ENCODE results near the gene AGMAT. TPM values are rescaled to one million over a fixed set of nuclear protein-coding genes. Genes with fewer than 3 reads are reported as not detected.

AGMAT gene
- total RNA-seq, 1 donor from 2014 or later = 0.11 TPM

DNA sequence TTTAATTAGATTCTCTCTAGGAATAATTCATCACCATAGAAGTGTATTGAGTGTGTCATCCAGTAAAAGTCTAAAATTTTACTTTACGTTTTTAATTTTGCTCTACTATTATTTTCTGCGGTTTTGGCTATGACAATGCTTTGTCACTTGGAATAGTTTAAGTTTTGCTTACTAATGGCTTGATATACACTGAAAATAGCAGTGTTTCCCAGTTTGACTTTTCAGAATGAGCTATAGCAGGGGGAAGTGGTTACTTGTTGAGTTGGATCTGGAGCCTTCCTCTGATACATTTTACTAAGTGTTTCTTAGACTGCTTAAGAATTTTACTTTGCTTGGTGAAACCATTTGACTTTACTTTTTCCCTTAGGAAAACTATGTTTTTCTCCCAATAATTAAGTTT, 53.2 kb downstream of the AGMAT start:
- intact Hi-C loops (cut with DNase I) = no loop called here
- ATAC-seq (no peak), DNase-seq (ENCODE audit: missing footprints) (no peak)

DNA sequence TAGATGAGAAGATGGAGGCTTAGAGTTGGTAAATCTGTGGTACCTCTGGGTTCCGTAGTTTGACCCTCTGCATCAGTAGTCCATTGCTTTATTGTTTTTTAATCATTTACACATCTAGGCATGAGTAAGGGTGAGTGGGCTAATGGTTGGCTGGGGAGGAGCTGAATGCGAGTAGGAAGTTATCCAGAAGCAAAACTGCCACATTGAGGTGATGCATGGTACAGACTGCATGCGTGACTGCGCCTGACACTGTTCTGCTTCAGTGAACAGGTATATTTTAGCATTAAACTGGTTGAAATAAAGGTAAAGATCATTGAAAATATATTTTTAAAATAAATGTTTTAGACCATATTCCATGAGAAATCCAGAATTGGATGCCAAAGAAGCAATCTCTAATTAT, 53.8 kb downstream of the AGMAT start:
- ATAC-seq = no peak
- DNase-seq (ENCODE audit: missing footprints) = no peak
- intact Hi-C loops (cut with DNase I) = no loop called here

DNA sequence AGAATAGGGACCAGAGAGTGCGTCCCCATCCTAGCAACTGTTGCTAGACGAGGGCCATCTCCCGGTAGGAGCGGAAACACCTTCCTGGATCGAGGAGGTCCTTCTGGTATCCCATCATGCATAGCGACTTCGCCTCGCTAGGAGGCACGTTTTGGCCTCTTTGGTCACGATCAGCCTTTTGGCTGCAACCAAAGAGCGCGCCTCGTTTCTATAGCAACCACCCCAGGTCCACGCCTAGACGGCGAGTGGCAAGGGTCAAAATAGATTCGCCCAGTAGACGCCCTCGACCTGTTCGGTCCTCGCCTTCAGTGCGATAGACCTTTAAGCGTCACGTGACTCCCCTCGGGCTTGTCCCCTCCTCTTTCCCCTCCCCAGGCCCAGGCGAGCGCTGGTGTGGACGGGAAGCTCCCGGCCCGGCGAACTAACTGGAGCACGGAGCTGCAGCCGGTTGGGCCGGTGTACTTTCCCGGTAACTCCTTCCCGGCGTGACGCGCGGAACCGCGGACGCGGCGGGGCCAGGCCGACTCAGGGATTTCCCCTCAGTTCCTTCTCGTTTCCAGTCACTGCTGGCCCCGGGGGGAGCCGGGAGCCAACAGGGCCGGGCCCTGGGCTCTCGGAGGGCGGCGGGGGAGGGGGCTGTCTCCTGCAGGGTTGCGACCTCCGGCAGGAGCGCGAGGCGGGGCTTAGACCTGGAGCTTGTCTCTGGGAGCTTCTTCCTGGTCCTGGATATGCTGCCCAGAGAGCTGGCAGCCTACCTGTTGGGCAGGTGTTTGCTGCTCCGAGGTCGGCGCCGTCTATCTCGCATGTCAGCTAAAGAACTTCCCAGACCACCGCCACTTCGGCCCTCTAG, 58.1 kb downstream of the AGMAT start, which contains the start of gene DNAJC16:
Gene DNAJC16 (plus strand): TSS at position 359 of the 850 bp plus-strand sequence. CDS start 2,258 bp downstream, outside the sequence.
- peak; percentile 69 for ATAC-seq
- DNase-seq (ENCODE audit: missing footprints) = peak; percentile 98
- intact Hi-C loops (cut with DNase I) = loop anchor here (5.0 kb wide), 1 partner anchor 91 kb away; the partner anchor contains the start of gene DDI2

DNA sequence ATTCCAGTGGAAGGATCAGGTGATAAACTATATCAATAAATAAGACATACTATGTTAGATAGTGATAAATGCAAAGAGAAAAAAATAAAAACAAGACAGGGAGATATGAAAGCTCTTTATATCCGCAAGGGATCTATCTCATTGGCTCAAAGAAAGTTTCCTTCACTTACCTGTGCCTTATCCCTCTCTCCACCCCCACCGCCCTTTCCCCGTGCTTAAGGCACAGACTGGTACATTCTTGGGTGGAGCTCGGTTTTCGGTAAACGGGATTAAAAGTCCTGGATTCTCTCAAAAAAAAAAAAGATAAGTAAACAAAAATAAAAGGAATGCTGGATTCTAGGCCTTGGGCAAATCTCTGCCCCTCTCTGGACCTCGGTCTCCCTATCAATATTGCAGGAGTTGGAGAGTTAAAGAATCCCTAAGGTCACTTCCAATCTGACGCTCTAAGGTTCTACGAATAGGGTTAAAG, 58.8 kb downstream of the AGMAT start:
- no peak for DNase-seq (ENCODE audit: missing footprints)
- intact Hi-C loops (cut with DNase I) = loop anchor here (5.0 kb wide), 1 partner anchor 91 kb away; the partner anchor contains the start of gene DDI2
- ATAC-seq = no peak

DNA sequence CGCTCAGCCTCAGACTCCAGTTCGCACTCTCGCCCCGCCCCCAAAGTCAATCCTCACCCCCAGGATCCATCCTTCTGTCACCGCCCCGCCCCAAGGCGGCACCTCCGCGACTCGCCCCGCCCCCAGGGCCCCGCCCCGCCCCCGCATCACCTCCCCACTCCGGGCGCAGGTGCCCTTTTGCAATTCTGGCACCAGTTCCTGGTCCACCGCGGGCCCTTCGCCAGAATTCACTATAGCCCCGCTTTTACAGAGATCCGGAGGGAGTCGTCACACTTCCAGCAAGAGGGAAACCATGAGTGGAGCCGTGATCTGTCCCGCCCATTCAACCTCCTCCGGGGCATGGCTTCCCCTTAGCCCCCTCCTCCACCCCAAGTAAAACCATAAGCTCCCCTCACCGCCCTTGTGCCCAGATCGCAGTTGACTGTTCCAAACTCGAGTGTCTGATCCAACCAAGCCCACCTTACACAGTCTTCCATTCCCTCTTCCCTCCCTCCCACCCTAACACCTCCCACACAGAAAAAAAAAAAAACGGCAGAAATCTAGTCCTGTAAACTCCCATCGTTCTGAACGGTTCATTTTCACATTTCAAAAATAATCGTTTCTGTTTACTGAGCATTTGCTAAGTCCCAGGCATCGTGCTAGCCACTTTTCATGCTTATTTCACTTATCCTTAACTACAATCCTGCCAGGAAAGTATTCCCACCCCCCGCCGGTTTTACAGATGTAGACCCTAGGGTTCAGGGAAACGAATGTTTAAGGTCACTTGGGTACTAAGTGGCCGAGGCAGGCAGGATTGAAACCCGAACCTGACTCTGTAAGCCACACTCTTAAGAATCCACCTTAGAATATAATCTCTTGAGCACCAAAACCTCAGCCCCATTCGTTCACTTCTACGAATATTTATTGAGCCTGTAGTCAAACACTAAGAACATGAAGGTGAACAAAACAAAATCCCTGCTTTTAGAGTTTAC, 59.5 kb downstream of the AGMAT start:
- DNase-seq (ENCODE audit: missing footprints) (peak; percentile 99), ATAC-seq (peak; percentile 3)
- intact Hi-C loops (cut with DNase I) = loop anchor here (5.0 kb wide), 1 partner anchor 92 kb away; the partner anchor contains the start of gene DDI2

DNA sequence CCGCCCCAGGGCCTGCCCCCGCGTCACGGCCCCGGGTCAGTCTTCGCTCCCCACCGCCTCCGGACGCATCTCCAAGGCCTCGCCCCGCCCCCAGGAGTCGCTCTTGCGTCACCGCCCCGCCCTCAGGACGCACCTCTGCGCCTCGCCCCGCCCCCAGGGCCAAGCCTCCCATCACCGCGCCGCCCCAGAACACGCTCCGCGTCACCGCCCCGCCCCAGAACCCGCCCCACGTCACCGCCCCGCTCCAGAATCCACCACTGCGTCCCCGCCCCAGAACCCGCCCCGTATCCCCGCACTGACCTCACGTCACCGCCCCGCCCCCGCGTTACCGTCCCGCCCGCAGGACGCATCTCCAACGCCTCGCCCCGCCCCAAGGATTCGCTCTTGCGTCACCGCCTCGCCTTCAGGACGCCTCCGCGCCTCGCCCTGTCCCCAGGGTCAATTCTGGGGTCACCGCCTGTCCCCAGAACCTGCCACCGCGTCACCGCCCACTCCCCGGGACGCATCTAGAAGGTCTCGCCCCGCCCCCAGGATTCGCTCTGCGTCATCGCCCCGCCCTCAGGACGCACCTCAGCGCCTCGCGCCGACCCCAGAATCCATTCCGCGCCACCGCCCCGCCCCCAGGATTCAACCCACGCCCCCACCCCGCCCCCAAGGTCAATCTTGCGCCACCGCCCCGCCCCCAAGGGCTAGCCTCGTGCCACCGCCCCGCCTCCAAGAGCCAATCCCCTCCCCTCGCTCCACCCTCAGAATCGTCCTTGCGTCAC, 60.4 kb downstream of the AGMAT start:
- peak; percentile 80 for ATAC-seq
- intact Hi-C loops (cut with DNase I) = loop anchor here (5.0 kb wide), 1 partner anchor 93 kb away; the partner anchor contains the start of gene DDI2
- peak; percentile 100 for DNase-seq (ENCODE audit: missing footprints)

DNA sequence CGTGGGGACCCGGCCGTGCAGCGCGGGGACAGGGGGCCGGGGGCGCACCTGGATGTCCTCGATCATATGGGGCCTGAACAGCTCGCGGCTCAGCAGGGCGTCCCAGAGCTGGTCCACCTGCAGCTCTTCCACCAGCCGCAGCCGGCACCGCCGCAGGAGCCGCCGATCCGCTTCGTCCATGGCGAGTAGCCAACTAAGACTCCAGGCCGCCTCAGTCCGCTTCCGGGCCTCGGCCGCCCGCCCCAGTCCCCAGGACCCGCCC, 60.9 kb downstream of the AGMAT start, which contains the start of gene CASP9:
Gene CASP9 (minus strand): TSS at position 195 of the 262 bp plus-strand sequence. CDS start 15 bp downstream, at position 180.
- intact Hi-C loops (cut with DNase I) = no loop called here
- DNase-seq (ENCODE audit: missing footprints) (no peak), ATAC-seq (no peak)

DNA sequence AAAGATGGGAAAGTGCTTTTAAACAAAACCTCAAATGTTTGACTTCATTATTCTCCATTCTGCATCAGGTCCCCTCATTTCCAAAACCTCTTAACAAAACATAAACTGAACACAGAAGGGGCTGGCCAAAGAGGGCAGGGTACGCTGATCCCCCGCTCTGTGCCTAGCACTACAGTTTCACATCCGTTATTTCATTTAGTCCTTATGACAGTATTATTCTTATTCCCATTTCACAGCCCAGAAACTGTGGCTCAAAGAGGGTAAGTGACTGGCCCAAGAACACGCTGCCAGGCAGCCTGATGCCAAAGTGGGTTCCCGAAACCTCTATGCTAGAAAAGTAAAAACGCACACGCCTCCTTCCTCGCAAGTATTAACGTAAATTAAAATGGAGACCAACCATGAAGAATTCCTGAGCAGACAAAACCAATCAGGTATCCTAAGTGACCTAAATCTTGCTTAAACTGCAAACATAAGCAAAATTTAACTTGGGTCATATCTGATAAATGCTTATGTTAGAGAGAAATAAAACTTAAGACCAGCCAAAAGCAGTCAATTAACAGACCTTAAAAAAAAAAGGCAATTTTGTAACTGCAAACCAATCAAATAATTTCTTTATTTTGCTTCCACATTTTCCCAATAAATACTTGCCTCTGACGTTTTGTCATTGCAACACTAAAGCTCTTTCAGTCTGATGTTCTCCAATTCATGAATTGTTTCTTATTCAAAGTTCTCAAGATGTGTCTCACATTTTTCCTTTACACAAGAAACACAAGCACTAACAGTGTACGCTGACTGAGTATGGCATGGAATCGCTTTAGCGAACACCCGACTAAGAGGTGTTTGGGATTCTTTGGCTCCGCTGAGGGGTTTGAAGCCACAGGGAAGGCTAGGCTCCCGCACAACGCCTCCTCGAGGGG, 61.5 kb downstream of the AGMAT start:
- ATAC-seq (no peak), DNase-seq (ENCODE audit: missing footprints) (no peak)
- intact Hi-C loops (cut with DNase I) = no loop called here

DNA sequence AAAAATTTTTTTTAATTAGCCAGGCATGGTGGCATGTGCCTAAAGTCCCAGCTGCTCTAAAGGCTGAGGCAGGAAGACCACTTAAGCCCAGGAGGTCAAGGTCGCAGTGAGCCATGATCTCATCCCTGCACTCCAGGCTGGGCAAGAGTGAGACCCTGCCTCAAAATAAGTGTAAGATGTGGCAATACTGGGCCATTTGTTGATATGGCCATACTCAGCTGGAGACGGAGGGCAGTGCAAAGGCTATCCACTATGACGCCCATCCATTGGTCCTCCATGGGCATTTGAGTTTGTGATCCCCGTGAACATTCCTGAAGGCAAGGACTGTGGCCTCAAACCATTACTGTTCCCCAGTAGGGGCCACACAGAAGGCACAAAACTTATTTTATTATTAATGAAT, 62.3 kb downstream of the AGMAT start:
- DNase-seq (ENCODE audit: missing footprints) (no peak), ATAC-seq (no peak)
- intact Hi-C loops (cut with DNase I) = no loop called here

Other genes starting within 250 kb of the AGMAT start
- 14.7 TPM for gene EFHD2, start 175.2 kb downstream of the AGMAT start, total RNA-seq
- not detected for gene CTRC, start 146.6 kb downstream of the AGMAT start, total RNA-seq
- not detected for gene CELA2A, start 128.3 kb downstream of the AGMAT start, total RNA-seq
- gene CELA2B, start 108.9 kb downstream of the AGMAT start, total RNA-seq = not detected
- 11.2 TPM for gene CASP9, start 60.8 kb downstream of the AGMAT start, total RNA-seq
- 14.6 TPM for gene DNAJC16, start 58.2 kb downstream of the AGMAT start, total RNA-seq
- 20.4 TPM for gene DDI2, start 32.4 kb upstream of the AGMAT start, total RNA-seq
- gene PLEKHM2, start 99.3 kb upstream of the AGMAT start, total RNA-seq = 91.4 TPM
- 57.2 TPM for gene SLC25A34, start 151.2 kb upstream of the AGMAT start, total RNA-seq
- not detected for gene TMEM82, start 157.4 kb upstream of the AGMAT start, total RNA-seq
- 97.6 TPM for gene FBLIM1, start 173.7 kb upstream of the AGMAT start, total RNA-seq
- 6.2 TPM for gene UQCRHL, start 222.6 kb upstream of the AGMAT start, total RNA-seq

Data from Right ventricle myocardium inferior (tissue), 1 donor.